GM23338 (cell line): ENCODE data around the gene AKAP4. TPM values are rescaled to one million over a fixed set of nuclear protein-coding genes. Genes with fewer than 3 reads are reported as not detected.

Experiments
- ATAC-seq: fragments of 200-7000 bp; cut with Tn5 transposase; 3 replicates; pipeline ENCODE4 v1.9.1; 2020
- DNase-seq: peaks from one replicate; pipeline ENCODE4 v3.0.0-alpha.2; 2015; ENCODE audit warnings: low spot score
- H2AFZ ChIP-seq: fragments of 200-600 bp; sonication (generic); 2 replicates; pipeline ENCODE4 v1.8.0; 2016; ENCODE audit warnings: antibody characterized with exemption, mild to moderate bottlenecking, moderate library complexity
- H3F3A ChIP-seq: fragments of 200-600 bp; sonication (generic); replicated peaks from 2 replicates; pipeline ENCODE4 v1.8.0; 2017; ENCODE audit warnings: antibody characterized with exemption, mixed run types, low read depth
- H3K27ac ChIP-seq: fragments of 200-600 bp; sonication (generic); 2 replicates; pipeline ENCODE4 v1.6.1; 2016; ENCODE audit warnings: low read depth
- H3K27me3 ChIP-seq: fragments of 200-600 bp; sonication (generic); 2 replicates; pipeline ENCODE4 v1.8.0; 2016; ENCODE audit warnings: mild to moderate bottlenecking, mixed run types, moderate library complexity; ENCODE audit not compliant: insufficient read depth
- H3K36me3 ChIP-seq: fragments of 200-600 bp; sonication (generic); 2 replicates; pipeline ENCODE4 v1.8.0; 2016; ENCODE audit warnings: mild to moderate bottlenecking; ENCODE audit not compliant: insufficient read depth
- H3K4me1 ChIP-seq: fragments of 200-600 bp; sonication (generic); 2 replicates; pipeline ENCODE4 v1.8.0; 2016; ENCODE audit warnings: mild to moderate bottlenecking, moderate library complexity; ENCODE audit not compliant: insufficient read depth
- H3K4me2 ChIP-seq: fragments of 200-600 bp; sonication (generic); 2 replicates; pipeline ENCODE4 v1.7.1; 2017; ENCODE audit warnings: mixed run types
- H3K4me3 ChIP-seq: fragments of 200-600 bp; sonication (generic); 2 replicates; pipeline ENCODE4 v1.6.1; 2016; ENCODE audit warnings: mixed run types
- H3K79me2 ChIP-seq: fragments of 200-600 bp; sonication (generic); replicated peaks from 2 replicates; pipeline ENCODE4 v1.8.0; 2017; ENCODE audit warnings: mild to moderate bottlenecking; ENCODE audit not compliant: insufficient read depth
- H3K9me2 ChIP-seq: fragments of 200-600 bp; sonication (generic); 2 replicates; pipeline ENCODE4 v1.8.0; 2017; ENCODE audit not compliant: insufficient read depth
- H4K20me1 ChIP-seq: fragments of 200-600 bp; sonication (generic); replicated peaks from 2 replicates; pipeline ENCODE4 v1.8.0; 2017; ENCODE audit warnings: mild to moderate bottlenecking; ENCODE audit not compliant: insufficient read depth
- H3K27ac Mint-ChIP-seq: 2 replicates; pipeline ENCODE4 v1.8.0; 2020; ENCODE audit warnings: inconsistent platforms, mild to moderate bottlenecking, moderate library complexity, mixed read lengths
- H3K27me3 Mint-ChIP-seq: 3 replicates; pipeline ENCODE4 v1.8.0; 2022; ENCODE audit warnings: low read depth, mild to moderate bottlenecking, moderate library complexity, mixed read lengths, inconsistent platforms; ENCODE audit not compliant: insufficient read depth, poor library complexity
- H3K36me3 Mint-ChIP-seq: 3 replicates; pipeline ENCODE4 v1.8.0; 2021; ENCODE audit warnings: low read depth, mild to moderate bottlenecking, inconsistent platforms, moderate library complexity, mixed read lengths
- H3K4me1 Mint-ChIP-seq: 3 replicates; pipeline ENCODE4 v1.8.0; 2020; ENCODE audit warnings: mild to moderate bottlenecking, inconsistent platforms, mixed read lengths
- H3K4me3 Mint-ChIP-seq: 3 replicates; pipeline ENCODE4 v1.8.0; 2021; ENCODE audit warnings: moderate library complexity, mild to moderate bottlenecking, inconsistent platforms, mixed read lengths
- H3K9me3 Mint-ChIP-seq: 3 replicates; pipeline ENCODE4 v1.8.0; 2020; ENCODE audit warnings: moderate library complexity, mild to moderate bottlenecking, inconsistent platforms, mixed read lengths
- CREB1 ChIP-seq: fragments of 250-450 bp; sonication (Bioruptor Pico); IDR thresholded peaks from 2 replicates; pipeline ENCODE4 v1.5.0; 2020; ENCODE audit warnings: low read depth, mild to moderate bottlenecking, moderate library complexity
- EZH2phosphoT487 ChIP-seq: fragments of 200-600 bp; sonication (generic); IDR thresholded peaks from one replicate; pipeline ENCODE4 v1.8.1; 2018; ENCODE audit warnings: antibody characterized with exemption; ENCODE audit not compliant: unreplicated experiment
- JUNB ChIP-seq: IDR thresholded peaks from one replicate; pipeline ENCODE4 v1.6.1; 2016; ENCODE audit warnings: antibody characterized with exemption; ENCODE audit not compliant: unreplicated experiment
- NANOG ChIP-seq: IDR thresholded peaks from 2 replicates; pipeline ENCODE4 v1.6.1; 2016; ENCODE audit warnings: antibody characterized with exemption, borderline replicate concordance
- POLR2AphosphoS5 ChIP-seq: IDR thresholded peaks from 2 replicates; pipeline ENCODE4 v1.6.1; 2016; ENCODE audit warnings: antibody characterized with exemption, low read depth
- STAT1 ChIP-seq: IDR thresholded peaks from one replicate; pipeline ENCODE4 v1.6.1; 2016; ENCODE audit warnings: antibody characterized with exemption; ENCODE audit not compliant: unreplicated experiment
- ZNF114 ChIP-seq: fragments of 250-450 bp; sonication (Bioruptor Pico); IDR thresholded peaks from 2 replicates; pipeline ENCODE4 v1.5.0; 2020; ENCODE audit warnings: mild to moderate bottlenecking, moderate library complexity
- ZNF331 ChIP-seq: fragments of 250-450 bp; sonication (Bioruptor Pico); IDR thresholded peaks from 2 replicates; pipeline ENCODE4 v1.5.0; 2020; ENCODE audit warnings: low read depth, mild to moderate bottlenecking, moderate library complexity
- polyA plus RNA-seq: library from polyadenylated mRNA; unstranded; fragments of >200 nt; fragmentation: Nextera tagmentation; extraction: Ambion mirVana; gene quantifications from 2 replicates; pipeline ENCODE4 v1.2.1, GENCODE V29; 2016
- total RNA-seq: library from RNA; depleted of rRNA; stranded (reverse); fragments of >200 nt; shearing (Covaris generic); gene quantifications from 2 replicates; pipeline ENCODE4 v1.2.3, GENCODE V29; 2014
- TF ChIP-seq, protein P1 (sequence below), 2 experiments: fragments of 200-600 bp in 1 of 2; sonication (generic) in 1 of 2; conservative IDR thresholded peaks; 2 replicates each; pipeline versions ENCODE4 v1.5.1 to v1.6.1; 2016 to 2017; ENCODE audit warnings: antibody characterized with exemption in 2 of 2, low read depth in 2 of 2, mild to moderate bottlenecking in 2 of 2, moderate library complexity in 1 of 2
- TF ChIP-seq, protein P2 (sequence below): fragments of 250-450 bp; sonication (Bioruptor Pico); IDR thresholded peaks from 2 replicates; pipeline ENCODE4 v1.5.0; 2020; ENCODE audit warnings: mild to moderate bottlenecking, moderate library complexity

The AKAP4 gene
- total and polyA plus RNA-seq, 2 experiments from 2014 or later = not detected

DNA sequence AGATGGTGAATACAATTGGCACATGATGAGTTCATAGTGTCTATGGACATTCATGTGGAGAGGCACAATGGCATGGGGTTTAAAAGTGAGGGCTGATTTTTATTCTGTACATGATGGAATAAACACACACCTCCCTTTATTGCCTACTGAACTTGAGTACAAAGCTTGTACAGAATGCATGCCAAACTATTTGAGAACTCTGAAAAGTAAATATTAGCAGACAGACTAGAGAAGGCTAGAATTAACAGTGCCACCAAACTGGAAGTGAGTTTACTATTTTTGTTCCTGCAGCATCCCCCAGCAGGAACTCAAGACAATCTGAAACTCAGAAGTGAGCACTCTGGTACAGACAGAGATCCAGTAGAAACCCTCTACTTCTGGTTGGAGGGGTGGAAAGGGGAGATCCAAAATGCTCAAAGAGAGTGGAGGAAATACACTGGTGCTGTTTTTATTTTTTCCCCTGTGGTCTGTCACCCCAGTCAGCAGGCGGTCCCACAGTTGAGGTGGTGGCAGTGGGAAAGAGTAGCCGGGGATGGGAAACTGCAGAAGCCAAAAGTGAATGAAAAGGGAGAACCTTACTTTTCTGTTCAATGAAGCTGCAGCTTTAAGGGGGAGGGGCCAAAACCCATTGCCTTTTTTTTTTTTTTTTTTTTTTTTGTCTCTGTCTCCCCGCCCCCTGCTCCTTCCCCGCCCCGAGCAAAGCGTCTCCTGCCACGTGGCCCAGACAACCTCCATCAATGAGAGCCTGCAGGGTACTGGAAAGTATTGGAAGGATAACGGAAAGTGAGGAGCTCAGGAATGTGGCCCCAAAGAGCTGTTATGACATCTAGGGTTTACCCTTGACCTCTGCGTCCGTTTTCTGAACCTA lies 20.5 kb downstream of the AKAP4 start (continued):
- TF ChIP-seq, protein P1, sequence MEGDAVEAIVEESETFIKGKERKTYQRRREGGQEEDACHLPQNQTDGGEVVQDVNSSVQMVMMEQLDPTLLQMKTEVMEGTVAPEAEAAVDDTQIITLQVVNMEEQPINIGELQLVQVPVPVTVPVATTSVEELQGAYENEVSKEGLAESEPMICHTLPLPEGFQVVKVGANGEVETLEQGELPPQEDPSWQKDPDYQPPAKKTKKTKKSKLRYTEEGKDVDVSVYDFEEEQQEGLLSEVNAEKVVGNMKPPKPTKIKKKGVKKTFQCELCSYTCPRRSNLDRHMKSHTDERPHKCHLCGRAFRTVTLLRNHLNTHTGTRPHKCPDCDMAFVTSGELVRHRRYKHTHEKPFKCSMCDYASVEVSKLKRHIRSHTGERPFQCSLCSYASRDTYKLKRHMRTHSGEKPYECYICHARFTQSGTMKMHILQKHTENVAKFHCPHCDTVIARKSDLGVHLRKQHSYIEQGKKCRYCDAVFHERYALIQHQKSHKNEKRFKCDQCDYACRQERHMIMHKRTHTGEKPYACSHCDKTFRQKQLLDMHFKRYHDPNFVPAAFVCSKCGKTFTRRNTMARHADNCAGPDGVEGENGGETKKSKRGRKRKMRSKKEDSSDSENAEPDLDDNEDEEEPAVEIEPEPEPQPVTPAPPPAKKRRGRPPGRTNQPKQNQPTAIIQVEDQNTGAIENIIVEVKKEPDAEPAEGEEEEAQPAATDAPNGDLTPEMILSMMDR (conservative IDR thresholded peaks at IDR 0.05; ENCODE audit: low read depth in 2 of 2) = no peak
- no peak for TF ChIP-seq CREB1 (CRISPR knock-in tag)
- TF ChIP-seq POLR2AphosphoS5 = no peak
- TF ChIP-seq STAT1 = no peak
- no peak for TF ChIP-seq NANOG

DNA sequence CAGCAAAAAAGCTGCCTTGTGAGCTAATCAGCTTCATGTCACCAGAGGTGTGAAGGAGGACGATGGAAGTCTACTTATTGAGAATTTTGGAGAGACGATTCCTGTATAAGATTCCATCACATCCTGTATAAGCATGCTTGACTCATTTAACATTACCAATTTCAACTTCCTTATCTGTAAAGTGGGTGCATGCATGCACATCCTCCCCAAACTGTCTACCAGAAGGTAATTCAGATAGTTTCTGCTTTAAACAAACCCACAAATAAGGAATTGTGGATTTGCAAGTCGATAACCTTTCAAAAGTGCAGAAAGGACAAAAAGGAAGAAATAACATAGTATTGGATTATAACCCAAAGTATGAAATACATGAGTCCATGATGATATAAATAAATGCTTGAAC lies 31.1 kb downstream of the AKAP4 start:
- Histone ChIP-seq H3K27me3 (no peaks in the 10 kb centered on the region), H3K4me3 (no peak overlapping the region), H4K20me1 (no peaks in the 10 kb centered on the region), H3K27ac (no peak overlapping the region), H2AFZ (no peak overlapping the region), H3K9me2 (no peaks in the 10 kb centered on the region), H3F3A (no peaks in the 10 kb centered on the region), H3K4me1 (no peaks in the 10 kb centered on the region), H3K36me3 (no peaks in the 10 kb centered on the region), H3K4me2 (no peak overlapping the region), H3K79me2 (no peaks in the 10 kb centered on the region)
- Mint-ChIP-seq H3K27me3 (no peaks in the 10 kb centered on the region), H3K4me1 (peaks cover 8% of the 10 kb centered on the region; the same call in 2 of the 3 replicates), H3K36me3 (peaks cover 4% of the 10 kb centered on the region; the same call in 1 of the 3 replicates), H3K9me3 (peaks cover 4% of the 10 kb centered on the region; the same call in 1 of the 3 replicates), H3K27ac (no peak overlapping the region), H3K4me3 (no peak overlapping the region)
- ATAC-seq (no peak), DNase-seq (no peak)
- TF ChIP-seq, protein P1 (conservative IDR thresholded peaks at IDR 0.05; ENCODE audit: low read depth in 2 of 2) = no peak
- TF ChIP-seq CREB1 (CRISPR knock-in tag) (no peak), ZNF114 (CRISPR knock-in tag) (no peak), ZNF331 (no peak), JUNB (no peak), STAT1 (no peak), EZH2phosphoT487 (no peak)
- TF ChIP-seq, protein P2, sequence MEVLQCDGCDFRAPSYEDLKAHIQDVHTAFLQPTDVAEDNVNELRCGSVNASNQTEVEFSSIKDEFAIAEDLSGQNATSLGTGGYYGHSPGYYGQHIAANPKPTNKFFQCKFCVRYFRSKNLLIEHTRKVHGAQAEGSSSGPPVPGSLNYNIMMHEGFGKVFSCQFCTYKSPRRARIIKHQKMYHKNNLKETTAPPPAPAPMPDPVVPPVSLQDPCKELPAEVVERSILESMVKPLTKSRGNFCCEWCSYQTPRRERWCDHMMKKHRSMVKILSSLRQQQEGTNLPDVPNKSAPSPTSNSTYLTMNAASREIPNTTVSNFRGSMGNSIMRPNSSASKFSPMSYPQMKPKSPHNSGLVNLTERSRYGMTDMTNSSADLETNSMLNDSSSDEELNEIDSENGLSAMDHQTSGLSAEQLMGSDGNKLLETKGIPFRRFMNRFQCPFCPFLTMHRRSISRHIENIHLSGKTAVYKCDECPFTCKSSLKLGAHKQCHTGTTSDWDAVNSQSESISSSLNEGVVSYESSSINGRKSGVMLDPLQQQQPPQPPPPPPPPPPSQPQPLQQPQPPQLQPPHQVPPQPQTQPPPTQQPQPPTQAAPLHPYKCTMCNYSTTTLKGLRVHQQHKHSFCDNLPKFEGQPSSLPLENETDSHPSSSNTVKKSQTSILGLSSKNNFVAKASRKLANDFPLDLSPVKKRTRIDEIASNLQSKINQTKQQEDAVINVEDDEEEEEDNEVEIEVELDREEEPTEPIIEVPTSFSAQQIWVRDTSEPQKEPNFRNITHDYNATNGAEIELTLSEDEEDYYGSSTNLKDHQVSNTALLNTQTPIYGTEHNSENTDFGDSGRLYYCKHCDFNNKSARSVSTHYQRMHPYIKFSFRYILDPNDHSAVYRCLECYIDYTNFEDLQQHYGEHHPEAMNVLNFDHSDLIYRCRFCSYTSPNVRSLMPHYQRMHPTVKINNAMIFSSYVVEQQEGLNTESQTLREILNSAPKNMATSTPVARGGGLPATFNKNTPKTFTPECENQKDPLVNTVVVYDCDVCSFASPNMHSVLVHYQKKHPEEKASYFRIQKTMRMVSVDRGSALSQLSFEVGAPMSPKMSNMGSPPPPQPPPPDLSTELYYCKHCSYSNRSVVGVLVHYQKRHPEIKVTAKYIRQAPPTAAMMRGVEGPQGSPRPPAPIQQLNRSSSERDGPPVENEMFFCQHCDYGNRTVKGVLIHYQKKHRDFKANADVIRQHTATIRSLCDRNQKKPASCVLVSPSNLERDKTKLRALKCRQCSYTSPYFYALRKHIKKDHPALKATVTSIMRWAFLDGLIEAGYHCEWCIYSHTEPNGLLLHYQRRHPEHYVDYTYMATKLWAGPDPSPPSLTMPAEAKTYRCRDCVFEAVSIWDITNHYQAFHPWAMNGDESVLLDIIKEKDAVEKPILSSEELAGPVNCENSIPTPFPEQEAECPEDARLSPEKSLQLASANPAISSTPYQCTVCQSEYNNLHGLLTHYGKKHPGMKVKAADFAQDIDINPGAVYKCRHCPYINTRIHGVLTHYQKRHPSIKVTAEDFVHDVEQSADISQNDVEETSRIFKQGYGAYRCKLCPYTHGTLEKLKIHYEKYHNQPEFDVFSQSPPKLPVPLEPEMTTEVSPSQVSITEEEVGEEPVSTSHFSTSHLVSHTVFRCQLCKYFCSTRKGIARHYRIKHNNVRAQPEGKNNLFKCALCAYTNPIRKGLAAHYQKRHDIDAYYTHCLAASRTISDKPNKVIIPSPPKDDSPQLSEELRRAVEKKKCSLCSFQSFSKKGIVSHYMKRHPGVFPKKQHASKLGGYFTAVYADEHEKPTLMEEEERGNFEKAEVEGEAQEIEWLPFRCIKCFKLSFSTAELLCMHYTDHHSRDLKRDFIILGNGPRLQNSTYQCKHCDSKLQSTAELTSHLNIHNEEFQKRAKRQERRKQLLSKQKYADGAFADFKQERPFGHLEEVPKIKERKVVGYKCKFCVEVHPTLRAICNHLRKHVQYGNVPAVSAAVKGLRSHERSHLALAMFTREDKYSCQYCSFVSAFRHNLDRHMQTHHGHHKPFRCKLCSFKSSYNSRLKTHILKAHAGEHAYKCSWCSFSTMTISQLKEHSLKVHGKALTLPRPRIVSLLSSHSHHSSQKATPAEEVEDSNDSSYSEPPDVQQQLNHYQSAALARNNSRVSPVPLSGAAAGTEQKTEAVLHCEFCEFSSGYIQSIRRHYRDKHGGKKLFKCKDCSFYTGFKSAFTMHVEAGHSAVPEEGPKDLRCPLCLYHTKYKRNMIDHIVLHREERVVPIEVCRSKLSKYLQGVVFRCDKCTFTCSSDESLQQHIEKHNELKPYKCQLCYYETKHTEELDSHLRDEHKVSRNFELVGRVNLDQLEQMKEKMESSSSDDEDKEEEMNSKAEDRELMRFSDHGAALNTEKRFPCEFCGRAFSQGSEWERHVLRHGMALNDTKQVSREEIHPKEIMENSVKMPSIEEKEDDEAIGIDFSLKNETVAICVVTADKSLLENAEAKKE = no peak
